Fibroblast of skin of abdomen (primary cell): ENCODE data around the gene NLGN1.
"Not testable (repeated sequence)": the region's sequence is repeated elsewhere in the genome, so short reads cannot be mapped to it uniquely, and the experiment has no call there.

Experiments used
- DNase-seq: peaks from one replicate; pipeline ENCODE4 v3.0.0-alpha.2; 2013

NLGN1 gene

GRCh38 chr3:173567997-173568396, 170.5 kb downstream of the NLGN1 start:
- no peak for DNase-seq

GRCh38 chr3:173568623-173569022, 171.1 kb downstream of the NLGN1 start:
- no peak for DNase-seq

- no peak for DNase-seq
These were observed 186.0 kb downstream of the NLGN1 start for GRCh38 chr3:173583496-173583895.

GRCh38 chr3:173584093-173584837, 186.7 kb downstream of the NLGN1 start:
- peak; percentile 64 for DNase-seq

GRCh38 chr3:173584838-173585831, 187.6 kb downstream of the NLGN1 start:
- peak; percentile 69 for DNase-seq

GRCh38 chr3:173586166-173586565, 188.6 kb downstream of the NLGN1 start:
- DNase-seq = peak; percentile 24

GRCh38 chr3:173587055-173587454, 189.5 kb downstream of the NLGN1 start:
- no peak for DNase-seq

GRCh38 chr3:173588556-173588955, 191.0 kb downstream of the NLGN1 start:
- no peak for DNase-seq

- DNase-seq = no peak
These were observed 191.6 kb downstream of the NLGN1 start for GRCh38 chr3:173589116-173589515.

GRCh38 chr3:173591401-173591800, 193.9 kb downstream of the NLGN1 start:
- DNase-seq = no peak

- not testable (repeated sequence) for DNase-seq
These were observed 197.3 kb downstream of the NLGN1 start for GRCh38 chr3:173594881-173595280.

- DNase-seq = peak; percentile 21
These were observed 202.1 kb downstream of the NLGN1 start for GRCh38 chr3:173599673-173600072.

GRCh38 chr3:173614522-173614921, 217.0 kb downstream of the NLGN1 start:
- no peak for DNase-seq

GRCh38 chr3:173615661-173616060, 218.1 kb downstream of the NLGN1 start:
- no peak for DNase-seq

GRCh38 chr3:173617490-173617889, 219.9 kb downstream of the NLGN1 start:
- DNase-seq = no peak

GRCh38 chr3:173618148-173618547, 220.6 kb downstream of the NLGN1 start:
- no peak for DNase-seq

GRCh38 chr3:173618703-173619102, 221.2 kb downstream of the NLGN1 start:
- DNase-seq = no peak

- DNase-seq = peak; percentile 79
These were observed 224.6 kb downstream of the NLGN1 start for GRCh38 chr3:173622166-173622565.

GRCh38 chr3:173624086-173624485, 226.5 kb downstream of the NLGN1 start:
- DNase-seq = no peak

- no peak for DNase-seq
These were observed 233.3 kb downstream of the NLGN1 start for GRCh38 chr3:173630849-173631248.

GRCh38 chr3:173632945-173633344, 235.4 kb downstream of the NLGN1 start:
- DNase-seq = no peak

- DNase-seq = no peak
These were observed 238.3 kb downstream of the NLGN1 start for GRCh38 chr3:173635826-173636225.

- DNase-seq = no peak
These were observed 241.6 kb downstream of the NLGN1 start for GRCh38 chr3:173639098-173639497.

GRCh38 chr3:173641696-173642095, 244.2 kb downstream of the NLGN1 start:
- no peak for DNase-seq
